Peyer's patch (tissue), 4 donors: Measurements from ENCODE around the gene TBL1XR1.

ENCODE experiments used
- CTCF ChIP-seq, 6 experiments: fragments of 450-650 bp in 4 of 6; fragments of 200-600 bp in 2 of 6; sonication (generic) in 1 of 6; IDR thresholded peaks; one replicate each; pipeline ENCODE4 v1.5.1; 2017 to 2019; ENCODE audit warnings: antibody characterized with exemption in 6 of 6, mild to moderate bottlenecking in 3 of 6, moderate library complexity in 1 of 6
- POLR2A ChIP-seq, 2 donors: fragments of 450-650 bp; IDR thresholded peaks; one replicate each; pipeline ENCODE4 v1.5.1; 2017; ENCODE audit warnings: antibody characterized with exemption in 2 of 2, mild to moderate bottlenecking in 2 of 2, moderate library complexity in 2 of 2

GRCh38 chr3:177058648-177059047 lies 138.6 kb downstream of the TBL1XR1 start:
- TF ChIP-seq POLR2A (IDR thresholded peaks at IDR 0.05) (no peak), CTCF (IDR thresholded peaks at IDR 0.05) (no peak)
